ENCODE data around the gene TNFAIP3. TPM values are rescaled to one million over a fixed set of nuclear protein-coding genes. Genes with fewer than 3 reads are reported as not detected.
"Not testable (repeated sequence)": the region's sequence is repeated elsewhere in the genome, so short reads cannot be mapped to it uniquely, and the experiment has no call there.

Gene TNFAIP3
- 0.75 and 2.2 TPM in 2 replicates for total RNA-seq (2014; rRNA removed; shearing (Covaris generic))

GRCh38 chr6:137866914-137867684 lies at the start of gene TNFAIP3:
TNFAIP3 (plus strand) TSS chr6:137867259; CDS start chr6:137871228, 3,969 bp downstream.
- in situ Hi-C loops (cut with HindIII; ENCODE audit: low sequenced_read_pairs): no loop called here
- DNase-seq (ENCODE audit: low spot score): peak; percentile 64

DNA sequence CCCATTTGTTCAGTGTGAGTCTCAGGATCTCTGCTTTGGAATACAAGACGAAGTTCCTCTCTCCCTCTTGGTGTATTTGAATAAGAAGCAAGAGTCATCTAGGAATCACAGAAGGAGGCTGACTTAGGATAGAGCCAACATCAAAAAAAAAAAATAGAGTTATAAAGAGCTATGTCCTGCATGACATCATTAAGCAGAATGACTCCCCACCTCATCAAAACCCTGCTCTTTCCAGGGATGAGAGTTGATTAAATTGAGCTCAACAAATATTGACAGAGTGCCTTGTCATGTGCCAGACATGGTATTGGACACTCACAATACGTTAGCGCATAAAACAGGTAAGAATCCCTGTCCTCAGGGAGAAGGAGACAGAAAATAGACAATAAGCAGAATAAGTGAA lies 48.6 kb upstream of the TNFAIP3 start:
- in situ Hi-C loops (cut with HindIII; ENCODE audit: low sequenced_read_pairs): no loop called here
- no peak for DNase-seq (ENCODE audit: low spot score)

DNA sequence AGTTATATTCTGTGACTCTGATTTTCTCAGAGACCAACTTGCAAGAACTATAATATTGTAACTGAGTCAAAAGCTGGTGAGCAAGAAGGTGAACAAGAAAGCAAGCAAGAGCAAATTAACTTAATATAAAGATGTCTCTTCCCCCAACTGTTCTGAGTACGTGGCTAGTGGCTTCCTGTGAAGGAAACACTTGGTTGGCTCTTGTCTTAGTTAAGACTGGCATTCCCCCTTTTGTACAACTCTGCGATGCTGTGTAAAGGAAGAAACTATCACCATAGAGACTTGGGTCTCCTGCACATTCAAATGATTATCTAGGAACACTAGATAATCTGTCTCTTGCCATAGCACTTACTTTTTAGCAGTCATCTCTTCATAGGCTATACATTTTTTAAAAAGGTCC lies 47.3 kb upstream of the TNFAIP3 start:
- DNase-seq (ENCODE audit: low spot score): no peak
- in situ Hi-C loops (cut with HindIII; ENCODE audit: low sequenced_read_pairs): no loop called here

GRCh38 chr6:137820425-137820824 lies 46.6 kb upstream of the TNFAIP3 start:
- DNase-seq (ENCODE audit: low spot score): no peak
- in situ Hi-C loops (cut with HindIII; ENCODE audit: low sequenced_read_pairs): no loop called here

DNA sequence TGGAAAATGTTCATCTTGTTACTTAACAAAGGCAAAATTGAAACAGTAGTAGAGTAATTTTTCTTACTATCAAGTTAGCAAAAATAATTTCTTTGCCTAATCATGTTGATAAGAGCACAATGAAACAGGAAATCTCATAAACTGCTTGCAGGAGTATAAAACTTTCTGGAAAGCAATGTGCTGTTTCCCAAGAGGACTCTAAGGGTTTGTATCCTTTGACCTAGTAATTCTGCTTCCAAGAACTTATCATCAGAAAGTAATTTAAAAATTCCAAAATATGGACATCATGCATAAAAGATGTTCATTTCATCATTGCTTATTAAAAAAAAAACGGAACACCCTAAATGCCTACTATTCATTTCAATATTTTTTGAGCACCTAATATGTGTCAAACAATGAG lies 46.1 kb upstream of the TNFAIP3 start:
- in situ Hi-C loops (cut with HindIII; ENCODE audit: low sequenced_read_pairs): no loop called here
- no peak for DNase-seq (ENCODE audit: low spot score)

- DNase-seq (ENCODE audit: low spot score): no peak
- in situ Hi-C loops (cut with HindIII; ENCODE audit: low sequenced_read_pairs): no loop called here
Observed at GRCh38 chr6:137821491-137821890, 45.6 kb upstream of the TNFAIP3 start.

- DNase-seq (ENCODE audit: low spot score): no peak
- in situ Hi-C loops (cut with HindIII; ENCODE audit: low sequenced_read_pairs): no loop called here
Observed at GRCh38 chr6:137823826-137824555, 43.1 kb upstream of the TNFAIP3 start.

DNA sequence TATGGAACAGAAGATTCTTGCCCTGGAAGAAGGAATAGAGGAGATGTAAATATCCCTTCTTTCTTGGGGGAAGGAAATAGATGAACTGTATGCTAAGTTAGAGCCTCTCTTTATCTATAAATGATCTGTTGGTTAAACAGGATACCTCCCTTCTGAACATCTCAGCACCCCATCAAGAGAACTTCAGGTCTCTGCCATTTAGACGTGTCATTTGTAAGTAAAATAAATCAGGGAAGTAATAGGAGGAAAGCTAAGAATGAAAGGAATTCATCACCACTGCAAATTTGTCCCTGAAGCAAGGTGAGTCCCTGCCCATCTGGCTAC lies 42.5 kb upstream of the TNFAIP3 start:
- in situ Hi-C loops (cut with HindIII; ENCODE audit: low sequenced_read_pairs): no loop called here
- DNase-seq (ENCODE audit: low spot score): no peak

DNA sequence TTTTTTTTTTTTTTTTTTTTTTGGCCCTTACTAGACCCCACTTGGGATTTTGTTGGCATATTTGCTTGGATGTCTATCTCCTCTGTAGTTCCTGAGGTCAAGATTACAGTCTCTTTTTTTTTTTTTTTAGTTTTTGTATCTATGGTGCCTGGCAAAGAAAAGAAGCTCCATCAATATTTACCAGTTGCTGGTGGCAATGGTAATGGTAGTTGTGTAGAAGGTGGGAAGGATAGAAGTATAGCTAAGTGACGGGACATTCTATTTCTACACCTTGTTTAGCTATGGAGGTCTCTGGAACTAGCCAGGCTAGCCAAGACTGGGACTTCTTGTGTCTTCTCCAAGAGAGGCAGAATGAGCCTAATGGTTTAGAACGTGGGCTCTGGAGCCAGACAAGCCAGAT lies 42.2 kb upstream of the TNFAIP3 start:
- no peak for DNase-seq (ENCODE audit: low spot score)
- in situ Hi-C loops (cut with HindIII; ENCODE audit: low sequenced_read_pairs): no loop called here

GRCh38 chr6:137827411-137827940 lies 39.6 kb upstream of the TNFAIP3 start:
- no peak for DNase-seq (ENCODE audit: low spot score)
- in situ Hi-C loops (cut with HindIII; ENCODE audit: low sequenced_read_pairs): no loop called here

GRCh38 chr6:137827977-137828810 lies 38.9 kb upstream of the TNFAIP3 start:
- no peak for DNase-seq (ENCODE audit: low spot score)
- in situ Hi-C loops (cut with HindIII; ENCODE audit: low sequenced_read_pairs): no loop called here

DNA sequence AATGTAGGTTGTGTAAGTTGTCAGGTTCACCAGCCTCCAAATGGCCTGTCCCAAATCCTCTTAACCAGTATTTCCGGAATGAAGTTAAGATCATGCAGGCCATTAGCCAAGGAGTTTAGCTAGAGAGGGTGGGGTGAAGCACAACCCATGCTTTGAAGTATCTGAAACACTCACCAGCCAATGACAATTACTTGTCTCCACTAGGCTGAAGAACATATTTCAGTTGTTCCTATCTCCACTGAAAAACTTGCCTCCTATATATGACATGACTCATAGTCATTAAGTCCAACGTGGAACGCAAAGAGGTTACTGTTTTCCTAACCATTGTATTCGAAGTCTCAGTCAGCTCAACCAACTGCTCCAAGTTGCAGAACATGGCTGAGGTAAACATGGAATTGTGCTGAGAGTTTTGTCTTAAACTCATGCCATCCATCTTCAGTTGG lies 37.4 kb upstream of the TNFAIP3 start:
- no peak for DNase-seq (ENCODE audit: low spot score)
- in situ Hi-C loops (cut with HindIII; ENCODE audit: low sequenced_read_pairs): no loop called here

DNA sequence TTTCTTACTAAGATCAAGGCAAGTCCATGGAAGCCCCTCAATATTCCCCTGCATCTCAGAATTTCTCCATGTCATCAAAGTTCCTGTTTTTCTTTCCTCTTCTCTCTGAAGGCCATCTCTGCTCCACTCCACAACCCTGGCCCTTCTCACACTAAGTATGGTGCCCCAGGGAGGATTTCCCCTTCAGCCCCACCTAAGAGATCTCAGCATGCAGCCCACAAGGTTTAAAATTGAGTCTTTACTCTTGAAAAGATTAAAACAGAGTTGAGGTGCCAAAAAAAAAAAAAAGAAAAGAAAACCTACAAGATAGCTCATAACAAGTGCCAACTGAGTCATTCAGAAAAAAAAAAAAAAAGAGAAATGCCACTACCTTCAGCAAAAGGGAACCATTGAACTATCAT lies 36.5 kb upstream of the TNFAIP3 start:
- DNase-seq (ENCODE audit: low spot score): no peak

GRCh38 chr6:137832110-137832509 lies 34.9 kb upstream of the TNFAIP3 start:
- no peak for DNase-seq (ENCODE audit: low spot score)

More for the DNA sequence above, 36.5 kb upstream of the TNFAIP3 start:
- in situ Hi-C loops (cut with HindIII; ENCODE audit: low sequenced_read_pairs): no loop called here

DNA sequence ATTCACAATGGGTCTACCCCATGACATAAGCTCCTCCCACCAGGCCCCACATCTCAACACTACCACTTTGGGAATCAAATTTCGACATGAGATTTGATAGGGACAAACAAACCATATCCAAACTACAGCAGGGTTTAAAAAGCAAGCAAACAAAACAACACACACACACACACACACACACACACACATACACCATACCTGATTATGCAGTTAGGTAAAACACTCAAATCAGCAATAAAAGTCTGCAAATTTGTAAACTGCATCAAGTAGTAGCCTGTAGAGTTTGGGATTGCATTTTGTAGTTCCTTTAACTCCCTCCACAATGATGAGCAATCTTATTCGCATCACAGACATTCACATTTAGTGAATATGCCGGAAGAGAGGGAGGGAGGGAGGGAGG lies 32.6 kb upstream of the TNFAIP3 start:
- DNase-seq (ENCODE audit: low spot score): no peak
- in situ Hi-C loops (cut with HindIII; ENCODE audit: low sequenced_read_pairs): no loop called here

More at GRCh38 chr6:137832110-137832509, 34.9 kb upstream of the TNFAIP3 start:
- in situ Hi-C loops (cut with HindIII; ENCODE audit: low sequenced_read_pairs): no loop called here

DNA sequence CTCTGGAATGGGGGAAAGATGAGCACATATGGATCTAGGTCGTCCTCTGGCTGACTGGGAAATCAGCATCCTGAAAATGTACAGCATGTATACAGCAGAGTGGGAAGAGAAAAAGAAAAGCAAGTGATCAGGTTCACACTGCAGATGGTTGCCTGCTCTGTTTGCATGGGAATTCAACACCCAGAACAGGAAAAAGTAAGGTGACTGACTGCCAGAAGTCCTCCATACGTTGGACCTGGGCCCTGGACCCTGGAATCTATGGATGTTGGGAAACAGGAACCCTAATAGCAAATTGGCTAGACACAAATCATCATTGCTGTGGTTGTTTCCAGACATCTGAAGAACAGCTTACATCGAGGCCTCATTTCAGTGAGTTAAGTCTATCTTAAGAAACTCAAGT lies 30.3 kb upstream of the TNFAIP3 start:
- in situ Hi-C loops (cut with HindIII; ENCODE audit: low sequenced_read_pairs): no loop called here

GRCh38 chr6:137838090-137838489 lies 29.0 kb upstream of the TNFAIP3 start:
- in situ Hi-C loops (cut with HindIII; ENCODE audit: low sequenced_read_pairs); DNase-seq (ENCODE audit: low spot score): not testable (repeated sequence)

More for the DNA sequence above, 30.3 kb upstream of the TNFAIP3 start:
- no peak for DNase-seq (ENCODE audit: low spot score)

DNA sequence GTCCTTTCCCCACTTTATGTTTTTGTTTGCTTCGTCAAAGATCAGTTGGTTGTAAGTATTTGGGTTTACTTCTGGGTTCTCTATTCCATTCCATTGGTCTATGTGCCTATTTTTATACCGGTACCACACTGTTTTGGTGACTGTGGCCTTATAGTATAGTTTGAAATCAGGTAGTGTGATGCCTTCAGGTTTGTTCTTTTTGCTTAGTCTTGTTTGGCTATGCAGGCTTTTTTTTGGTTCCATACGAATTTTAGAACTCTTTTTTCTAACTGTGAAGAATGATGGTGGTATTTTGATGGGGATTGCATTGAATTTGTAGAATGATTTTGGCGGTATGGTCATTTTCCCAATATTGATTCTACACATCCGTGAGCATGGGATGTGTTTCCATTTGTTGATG lies 28.5 kb upstream of the TNFAIP3 start:
- DNase-seq (ENCODE audit: low spot score); in situ Hi-C loops (cut with HindIII; ENCODE audit: low sequenced_read_pairs): not testable (repeated sequence)

DNA sequence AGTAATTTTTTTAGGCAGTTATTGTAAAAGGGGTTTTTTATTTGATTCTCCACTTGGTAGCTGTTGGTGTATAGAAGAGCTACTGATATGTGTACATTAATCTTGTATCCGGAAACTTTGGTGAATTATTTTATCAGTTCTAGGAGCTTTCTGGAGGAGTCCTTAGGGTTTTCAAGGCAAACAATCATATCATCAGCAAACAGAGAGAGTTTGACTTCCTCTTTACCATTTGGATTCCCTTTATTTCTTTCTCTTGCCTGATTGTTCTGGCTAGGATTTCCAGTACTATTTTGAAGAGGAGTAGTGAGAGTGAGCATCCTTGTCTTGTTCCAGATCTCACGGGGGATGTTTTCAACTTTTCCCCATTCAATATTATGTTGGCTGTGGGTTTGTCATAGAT lies 28.0 kb upstream of the TNFAIP3 start:
- DNase-seq (ENCODE audit: low spot score): no peak
- in situ Hi-C loops (cut with HindIII; ENCODE audit: low sequenced_read_pairs): no loop called here
